ENCODE measurements around the gene FILIP1L.

The FILIP1L gene

GRCh38 chr3:100023150-100023549, 91.2 kb downstream of the FILIP1L start:
- no peak for TF ChIP-seq TAF1 (IDR thresholded peaks at IDR 0.05; ENCODE audit: borderline replicate concordance, insufficient read depth, low read length)
- TF ChIP-seq FOXP2 (optimal IDR thresholded peaks at IDR 0.05; ENCODE audit: borderline replicate concordance, extremely low read depth, extremely low read length, insufficient read depth): no peak
- no peak for TF ChIP-seq SIN3A (IDR thresholded peaks at IDR 0.05; ENCODE audit: borderline replicate concordance, insufficient read depth, low read length)
- TF ChIP-seq, protein P1, sequence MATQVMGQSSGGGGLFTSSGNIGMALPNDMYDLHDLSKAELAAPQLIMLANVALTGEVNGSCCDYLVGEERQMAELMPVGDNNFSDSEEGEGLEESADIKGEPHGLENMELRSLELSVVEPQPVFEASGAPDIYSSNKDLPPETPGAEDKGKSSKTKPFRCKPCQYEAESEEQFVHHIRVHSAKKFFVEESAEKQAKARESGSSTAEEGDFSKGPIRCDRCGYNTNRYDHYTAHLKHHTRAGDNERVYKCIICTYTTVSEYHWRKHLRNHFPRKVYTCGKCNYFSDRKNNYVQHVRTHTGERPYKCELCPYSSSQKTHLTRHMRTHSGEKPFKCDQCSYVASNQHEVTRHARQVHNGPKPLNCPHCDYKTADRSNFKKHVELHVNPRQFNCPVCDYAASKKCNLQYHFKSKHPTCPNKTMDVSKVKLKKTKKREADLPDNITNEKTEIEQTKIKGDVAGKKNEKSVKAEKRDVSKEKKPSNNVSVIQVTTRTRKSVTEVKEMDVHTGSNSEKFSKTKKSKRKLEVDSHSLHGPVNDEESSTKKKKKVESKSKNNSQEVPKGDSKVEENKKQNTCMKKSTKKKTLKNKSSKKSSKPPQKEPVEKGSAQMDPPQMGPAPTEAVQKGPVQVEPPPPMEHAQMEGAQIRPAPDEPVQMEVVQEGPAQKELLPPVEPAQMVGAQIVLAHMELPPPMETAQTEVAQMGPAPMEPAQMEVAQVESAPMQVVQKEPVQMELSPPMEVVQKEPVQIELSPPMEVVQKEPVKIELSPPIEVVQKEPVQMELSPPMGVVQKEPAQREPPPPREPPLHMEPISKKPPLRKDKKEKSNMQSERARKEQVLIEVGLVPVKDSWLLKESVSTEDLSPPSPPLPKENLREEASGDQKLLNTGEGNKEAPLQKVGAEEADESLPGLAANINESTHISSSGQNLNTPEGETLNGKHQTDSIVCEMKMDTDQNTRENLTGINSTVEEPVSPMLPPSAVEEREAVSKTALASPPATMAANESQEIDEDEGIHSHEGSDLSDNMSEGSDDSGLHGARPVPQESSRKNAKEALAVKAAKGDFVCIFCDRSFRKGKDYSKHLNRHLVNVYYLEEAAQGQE (IDR thresholded peaks at IDR 0.05; ENCODE audit: insufficient read depth in 1 of 2, low read depth in 2 of 2, low read length in 2 of 2): no peak
- TF ChIP-seq POLR2AphosphoS5 (IDR thresholded peaks at IDR 0.05; ENCODE audit: low read depth, low read length): no peak

GRCh38 chr3:100022506-100022905, 91.8 kb downstream of the FILIP1L start:
- TF ChIP-seq TAF1 (IDR thresholded peaks at IDR 0.05; ENCODE audit: borderline replicate concordance, insufficient read depth, low read length): no peak
- TF ChIP-seq, protein P1 (IDR thresholded peaks at IDR 0.05; ENCODE audit: insufficient read depth in 1 of 2, low read depth in 2 of 2, low read length in 2 of 2): no peak

- TF ChIP-seq TAF1 (IDR thresholded peaks at IDR 0.05; ENCODE audit: borderline replicate concordance, insufficient read depth, low read length) (no peak), POLR2AphosphoS5 (IDR thresholded peaks at IDR 0.05; ENCODE audit: low read depth, low read length) (no peak), SIN3A (IDR thresholded peaks at IDR 0.05; ENCODE audit: borderline replicate concordance, insufficient read depth, low read length) (no peak), FOXP2 (optimal IDR thresholded peaks at IDR 0.05; ENCODE audit: borderline replicate concordance, extremely low read depth, extremely low read length, insufficient read depth) (no peak)
- TF ChIP-seq, protein P1 (IDR thresholded peaks at IDR 0.05; ENCODE audit: insufficient read depth in 1 of 2, low read depth in 2 of 2, low read length in 2 of 2): no peak
Observed at GRCh38 chr3:100020876-100021644, 93.2 kb downstream of the FILIP1L start.

DNA sequence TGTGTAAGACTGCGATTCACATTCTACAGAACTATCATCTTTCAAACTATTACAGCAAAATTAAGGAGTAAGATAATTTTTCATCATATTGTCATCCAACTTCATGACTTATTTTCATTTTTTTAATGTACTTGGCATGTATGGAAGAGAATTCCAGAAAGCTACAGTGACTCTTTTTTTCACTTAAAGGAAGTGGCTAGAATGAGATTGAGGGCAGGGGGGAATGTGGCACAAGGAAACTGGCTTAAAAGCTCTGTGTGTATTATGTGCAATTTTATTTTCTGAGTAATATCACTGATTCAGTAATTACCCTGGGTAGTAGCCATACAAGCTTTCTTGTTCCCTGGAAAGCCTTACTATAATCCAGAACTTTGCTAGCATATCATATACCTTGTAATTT, 94.6 kb downstream of the FILIP1L start:
- TF ChIP-seq FOXP2 (optimal IDR thresholded peaks at IDR 0.05; ENCODE audit: borderline replicate concordance, extremely low read depth, extremely low read length, insufficient read depth): no peak
- TF ChIP-seq POLR2AphosphoS5 (IDR thresholded peaks at IDR 0.05; ENCODE audit: low read depth, low read length): no peak
- TF ChIP-seq, protein P1 (IDR thresholded peaks at IDR 0.05; ENCODE audit: insufficient read depth in 1 of 2, low read depth in 2 of 2, low read length in 2 of 2): no peak
- TF ChIP-seq TAF1 (IDR thresholded peaks at IDR 0.05; ENCODE audit: borderline replicate concordance, insufficient read depth, low read length): no peak
- no peak for TF ChIP-seq SIN3A (IDR thresholded peaks at IDR 0.05; ENCODE audit: borderline replicate concordance, insufficient read depth, low read length)
